Natural killer cell (primary cell): ENCODE measurements around the gene FANCL. TPM values are rescaled to one million over a fixed set of nuclear protein-coding genes. Genes with fewer than 3 reads are reported as not detected.
"Not testable (repeated sequence)": the region's sequence is repeated elsewhere in the genome, so short reads cannot be mapped to it uniquely, and the experiment has no call there.

Experiments
- ATAC-seq, 3 donors: fragments of 150-1000 bp in 2 of 3; fragments of 200-7000 bp in 1 of 3; cut with Tn5 transposase; 1 replicate in 1 of 3; 2 replicates in 2 of 3; pipeline ENCODE4 v1.10.0; 2021; ENCODE audit warnings: mild to moderate bottlenecking in 2 of 3, moderate library complexity in 2 of 3
- DNase-seq, 2 donors: peaks; one replicate each; pipeline versions ENCODE4 v3.0.0 to v3.0.0-alpha.2; 2013 to 2021; ENCODE audit warnings: mixed read lengths in 1 of 2
- H3K27ac ChIP-seq: one replicate; pipeline ENCODE4 v1.5.1; 2013; ENCODE audit warnings: mild to moderate bottlenecking, low read length
- H3K27me3 ChIP-seq: one replicate; pipeline ENCODE4 v1.6.1; 2013; ENCODE audit warnings: low read length; ENCODE audit not compliant: control insufficient read depth, insufficient read depth
- H3K36me3 ChIP-seq: one replicate; pipeline ENCODE4 v1.6.1; 2013; ENCODE audit warnings: low read length; ENCODE audit not compliant: control insufficient read depth, insufficient read depth
- H3K4me1 ChIP-seq: one replicate; pipeline ENCODE4 v1.6.1; 2013; ENCODE audit warnings: low read length; ENCODE audit not compliant: control insufficient read depth, insufficient read depth
- H3K4me3 ChIP-seq: one replicate; pipeline ENCODE4 v1.5.1; 2013; ENCODE audit warnings: low read length
- H3K9me3 ChIP-seq: one replicate; pipeline ENCODE4 v1.6.1; 2013; ENCODE audit warnings: low read length; ENCODE audit not compliant: control insufficient read depth, insufficient read depth
- H3K27ac Mint-ChIP-seq, 2 donors: one replicate each; pipeline ENCODE4 v1.8.0; 2022; ENCODE audit warnings: mild to moderate bottlenecking in 2 of 2, mixed read lengths in 2 of 2, moderate library complexity in 1 of 2
- H3K27me3 Mint-ChIP-seq, 2 donors: one replicate each; pipeline ENCODE4 v1.8.0; 2022; ENCODE audit warnings: low read depth in 2 of 2, mixed read lengths in 2 of 2
- H3K36me3 Mint-ChIP-seq: one replicate; pipeline ENCODE4 v1.8.0; 2022; ENCODE audit warnings: mixed read lengths
- H3K4me1 Mint-ChIP-seq, 2 donors: one replicate each; pipeline ENCODE4 v1.8.0; 2022; ENCODE audit warnings: mixed read lengths in 2 of 2
- H3K4me3 Mint-ChIP-seq: one replicate; pipeline ENCODE4 v1.8.0; 2022; ENCODE audit warnings: mild to moderate bottlenecking, moderate library complexity, mixed read lengths
- H3K9me3 Mint-ChIP-seq, 2 donors: one replicate each; pipeline ENCODE4 v1.8.0; 2022; ENCODE audit warnings: mixed read lengths in 2 of 2
- WGBS: methylation state at CpG from one replicate; pipeline ENCODE4 v1.1.7; 2013; ENCODE audit warnings: missing lambda C conversion rate; ENCODE audit not compliant: insufficient coverage; 5-methylcytosine and 5-hydroxymethylcytosine counted together
- intact Hi-C: fragments of 100-400 bp; cut with micrococcal nuclease; formaldehyde crosslinking; loops from one replicate; pipeline ENCODE4 v1.14.2; 2022
- total RNA-seq, 4 donors: library from RNA; stranded (reverse); fragments of 120-200 nt in 1 of 4; gene quantifications; one replicate each; pipeline versions ENCODE4 v1.2.3 to v1.2.4, GENCODE V29; 2013 to 2022
- TF ChIP-seq, protein P1 (sequence below): fragments of 200-600 bp; IDR thresholded peaks from one replicate; pipeline ENCODE4 v1.8.0; 2022; ENCODE audit warnings: antibody characterized with exemption

The FANCL gene
- total RNA-seq, 3 donors from 2014 or later (not counting 1 experiment from before 2014, with no cell fraction given): 6.8 to 13.1 (median 8.0) TPM

- TF ChIP-seq, protein P1, sequence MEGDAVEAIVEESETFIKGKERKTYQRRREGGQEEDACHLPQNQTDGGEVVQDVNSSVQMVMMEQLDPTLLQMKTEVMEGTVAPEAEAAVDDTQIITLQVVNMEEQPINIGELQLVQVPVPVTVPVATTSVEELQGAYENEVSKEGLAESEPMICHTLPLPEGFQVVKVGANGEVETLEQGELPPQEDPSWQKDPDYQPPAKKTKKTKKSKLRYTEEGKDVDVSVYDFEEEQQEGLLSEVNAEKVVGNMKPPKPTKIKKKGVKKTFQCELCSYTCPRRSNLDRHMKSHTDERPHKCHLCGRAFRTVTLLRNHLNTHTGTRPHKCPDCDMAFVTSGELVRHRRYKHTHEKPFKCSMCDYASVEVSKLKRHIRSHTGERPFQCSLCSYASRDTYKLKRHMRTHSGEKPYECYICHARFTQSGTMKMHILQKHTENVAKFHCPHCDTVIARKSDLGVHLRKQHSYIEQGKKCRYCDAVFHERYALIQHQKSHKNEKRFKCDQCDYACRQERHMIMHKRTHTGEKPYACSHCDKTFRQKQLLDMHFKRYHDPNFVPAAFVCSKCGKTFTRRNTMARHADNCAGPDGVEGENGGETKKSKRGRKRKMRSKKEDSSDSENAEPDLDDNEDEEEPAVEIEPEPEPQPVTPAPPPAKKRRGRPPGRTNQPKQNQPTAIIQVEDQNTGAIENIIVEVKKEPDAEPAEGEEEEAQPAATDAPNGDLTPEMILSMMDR: no peak
- Mint-ChIP-seq H3K9me3 (no peaks in the 10 kb centered on the region), H3K27me3 (no peaks in the 10 kb centered on the region), H3K4me1 (no peaks in the 10 kb centered on the region), H3K27ac (no peak overlapping the region), H3K36me3 (no peaks in the 10 kb centered on the region), H3K4me3 (no peak overlapping the region)
- intact Hi-C loops: no loop called here
- ATAC-seq: no peak
- Histone ChIP-seq H3K27ac (no peak overlapping the region), H3K27me3 (no peaks in the 10 kb centered on the region), H3K4me1 (no peaks in the 10 kb centered on the region), H3K9me3 (no peaks in the 10 kb centered on the region), H3K36me3 (no peaks in the 10 kb centered on the region), H3K4me3 (no peak overlapping the region)
- 100% methylated on average over 2 of the region's 2 CpGs for WGBS
- no peak for DNase-seq
Observed at GRCh38 chr2:58197894-58198293, 43.2 kb downstream of the FANCL start.

GRCh38 chr2:58195662-58196061 is 45.5 kb downstream of the FANCL start:
- no peak overlapping the region for H3K27ac ChIP-seq
- intact Hi-C loops: no loop called here
- TF ChIP-seq, protein P1: no peak
- H3K27me3 ChIP-seq: no peaks in the 10 kb centered on the region
- H3K9me3 ChIP-seq: no peaks in the 10 kb centered on the region
- H3K36me3 ChIP-seq: no peaks in the 10 kb centered on the region
- Mint-ChIP-seq H3K27ac (no peak overlapping the region), H3K9me3 (no peaks in the 10 kb centered on the region), H3K4me1 (no peaks in the 10 kb centered on the region), H3K4me3 (no peak overlapping the region), H3K36me3 (no peaks in the 10 kb centered on the region), H3K27me3 (no peaks in the 10 kb centered on the region)
- no peaks in the 10 kb centered on the region for H3K4me1 ChIP-seq
- 100% methylated on average over 1 of the region's 1 CpG for WGBS
- ATAC-seq (no peak), DNase-seq (no peak)
- H3K4me3 ChIP-seq: no peak overlapping the region

GRCh38 chr2:58194458-58194857 is 46.7 kb downstream of the FANCL start:
- no peaks in the 10 kb centered on the region for H3K4me1 ChIP-seq
- H3K27me3 Mint-ChIP-seq: no peaks in the 10 kb centered on the region
- H3K27me3 ChIP-seq: no peaks in the 10 kb centered on the region
- H3K36me3 ChIP-seq: no peaks in the 10 kb centered on the region
- DNase-seq (no peak), ATAC-seq (no peak)
- H3K9me3 Mint-ChIP-seq: no peaks in the 10 kb centered on the region
- 91% methylated on average over 1 of the region's 2 CpGs for WGBS
- H3K4me1 Mint-ChIP-seq: no peaks in the 10 kb centered on the region
- TF ChIP-seq, protein P1: no peak
- H3K27ac ChIP-seq: no peak overlapping the region
- H3K36me3 Mint-ChIP-seq: no peaks in the 10 kb centered on the region
- intact Hi-C loops: no loop called here
- H3K27ac Mint-ChIP-seq: no peak overlapping the region
- H3K9me3 ChIP-seq: no peaks in the 10 kb centered on the region
- no peak overlapping the region for H3K4me3 ChIP-seq
- H3K4me3 Mint-ChIP-seq: no peak overlapping the region

GRCh38 chr2:58187022-58187421 is 54.1 kb downstream of the FANCL start:
- H3K9me3 ChIP-seq, H3K27me3 ChIP-seq, H3K27ac Mint-ChIP-seq, H3K27me3 Mint-ChIP-seq, H3K36me3 Mint-ChIP-seq, H3K36me3 ChIP-seq, H3K4me3 ChIP-seq, H3K9me3 Mint-ChIP-seq, intact Hi-C loops, ATAC-seq, DNase-seq, H3K4me1 ChIP-seq, H3K4me1 Mint-ChIP-seq, H3K4me3 Mint-ChIP-seq, H3K27ac ChIP-seq: not testable (repeated sequence)
- 100% methylated on average over 6 of the region's 6 CpGs for WGBS
